ENCODE data around the gene CCDC187.

The CCDC187 gene

GRCh38 chr9:136277746-136278145, 26.1 kb downstream of the CCDC187 start:
- TF ChIP-seq, protein P1, sequence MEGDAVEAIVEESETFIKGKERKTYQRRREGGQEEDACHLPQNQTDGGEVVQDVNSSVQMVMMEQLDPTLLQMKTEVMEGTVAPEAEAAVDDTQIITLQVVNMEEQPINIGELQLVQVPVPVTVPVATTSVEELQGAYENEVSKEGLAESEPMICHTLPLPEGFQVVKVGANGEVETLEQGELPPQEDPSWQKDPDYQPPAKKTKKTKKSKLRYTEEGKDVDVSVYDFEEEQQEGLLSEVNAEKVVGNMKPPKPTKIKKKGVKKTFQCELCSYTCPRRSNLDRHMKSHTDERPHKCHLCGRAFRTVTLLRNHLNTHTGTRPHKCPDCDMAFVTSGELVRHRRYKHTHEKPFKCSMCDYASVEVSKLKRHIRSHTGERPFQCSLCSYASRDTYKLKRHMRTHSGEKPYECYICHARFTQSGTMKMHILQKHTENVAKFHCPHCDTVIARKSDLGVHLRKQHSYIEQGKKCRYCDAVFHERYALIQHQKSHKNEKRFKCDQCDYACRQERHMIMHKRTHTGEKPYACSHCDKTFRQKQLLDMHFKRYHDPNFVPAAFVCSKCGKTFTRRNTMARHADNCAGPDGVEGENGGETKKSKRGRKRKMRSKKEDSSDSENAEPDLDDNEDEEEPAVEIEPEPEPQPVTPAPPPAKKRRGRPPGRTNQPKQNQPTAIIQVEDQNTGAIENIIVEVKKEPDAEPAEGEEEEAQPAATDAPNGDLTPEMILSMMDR (IDR thresholded peaks at IDR 0.05; ENCODE audit: insufficient read depth, low read depth, low read length, missing control alignments) = no peak
- DNase-seq (ENCODE audit: low read depth) = no peak

DNA sequence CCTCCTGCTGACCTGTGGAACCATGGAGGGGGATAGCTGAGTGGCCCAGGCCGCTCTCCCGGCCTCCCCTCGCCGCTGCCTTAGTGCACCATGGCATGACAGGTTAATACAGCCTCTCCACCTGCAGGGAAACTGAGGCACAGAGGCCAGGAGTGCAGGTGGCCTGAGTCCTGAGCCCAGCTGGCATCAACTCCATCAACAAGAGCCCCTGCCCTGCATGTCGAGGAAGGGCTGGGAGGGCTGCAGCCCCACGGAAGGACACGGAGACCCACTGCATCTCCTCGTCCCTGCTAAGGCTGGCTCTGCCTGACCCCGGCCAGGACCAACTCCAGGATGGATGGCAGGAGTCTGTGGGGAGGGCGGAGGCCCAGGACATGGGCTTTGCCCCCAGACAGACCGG, 27.2 kb downstream of the CCDC187 start:
- TF ChIP-seq, protein P1 (IDR thresholded peaks at IDR 0.05; ENCODE audit: insufficient read depth, low read depth, low read length, missing control alignments) = no peak
- H3K4me3 ChIP-seq (ENCODE audit: low read length) = no peak overlapping the region
- no peak for DNase-seq (ENCODE audit: low read depth)

More at GRCh38 chr9:136277746-136278145, 26.1 kb downstream of the CCDC187 start:
- H3K4me3 ChIP-seq (ENCODE audit: low read length) = no peak overlapping the region

DNA sequence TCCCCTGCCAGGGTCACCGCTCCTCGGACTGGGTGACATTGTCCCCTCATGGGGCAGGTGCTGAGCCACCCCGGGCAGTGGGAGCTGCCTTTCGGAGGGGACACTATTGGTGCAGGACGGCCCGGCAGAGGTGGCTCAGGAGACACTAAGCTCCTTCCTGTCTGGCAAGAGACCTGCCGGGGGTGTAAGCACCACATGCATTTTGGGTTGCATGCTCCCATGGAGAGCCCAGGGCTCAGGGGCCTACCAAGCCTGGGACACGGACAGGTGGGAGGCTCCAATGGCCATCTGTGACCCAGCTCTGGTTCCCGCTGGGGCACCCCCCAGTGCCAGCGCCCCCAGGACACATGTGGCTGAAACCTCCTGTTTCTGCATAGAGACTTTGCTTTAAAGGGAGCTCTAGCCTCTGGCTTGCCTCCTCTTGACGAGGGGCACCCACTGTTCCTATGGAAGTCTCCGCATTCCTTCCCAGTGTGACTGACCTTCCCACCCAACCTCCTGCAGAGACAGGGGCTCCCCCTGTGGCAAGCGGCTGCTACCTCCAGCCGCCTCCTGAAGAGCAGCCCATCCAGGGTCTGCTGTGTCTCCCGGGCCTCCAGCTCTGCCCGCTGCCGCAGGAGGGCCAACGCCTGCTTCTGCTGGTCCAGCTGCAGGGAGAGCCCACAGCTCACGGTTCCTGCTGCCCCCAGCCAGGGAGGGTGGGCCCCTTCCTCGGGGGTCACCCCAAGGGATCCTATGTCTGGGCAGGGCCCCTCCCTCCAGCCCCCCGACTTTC, 28.1 kb downstream of the CCDC187 start:
- no peak overlapping the region for H3K4me3 ChIP-seq (ENCODE audit: low read length)
- DNase-seq (ENCODE audit: low read depth) = no peak
- TF ChIP-seq, protein P1 (IDR thresholded peaks at IDR 0.05; ENCODE audit: insufficient read depth, low read depth, low read length, missing control alignments) = no peak

DNA sequence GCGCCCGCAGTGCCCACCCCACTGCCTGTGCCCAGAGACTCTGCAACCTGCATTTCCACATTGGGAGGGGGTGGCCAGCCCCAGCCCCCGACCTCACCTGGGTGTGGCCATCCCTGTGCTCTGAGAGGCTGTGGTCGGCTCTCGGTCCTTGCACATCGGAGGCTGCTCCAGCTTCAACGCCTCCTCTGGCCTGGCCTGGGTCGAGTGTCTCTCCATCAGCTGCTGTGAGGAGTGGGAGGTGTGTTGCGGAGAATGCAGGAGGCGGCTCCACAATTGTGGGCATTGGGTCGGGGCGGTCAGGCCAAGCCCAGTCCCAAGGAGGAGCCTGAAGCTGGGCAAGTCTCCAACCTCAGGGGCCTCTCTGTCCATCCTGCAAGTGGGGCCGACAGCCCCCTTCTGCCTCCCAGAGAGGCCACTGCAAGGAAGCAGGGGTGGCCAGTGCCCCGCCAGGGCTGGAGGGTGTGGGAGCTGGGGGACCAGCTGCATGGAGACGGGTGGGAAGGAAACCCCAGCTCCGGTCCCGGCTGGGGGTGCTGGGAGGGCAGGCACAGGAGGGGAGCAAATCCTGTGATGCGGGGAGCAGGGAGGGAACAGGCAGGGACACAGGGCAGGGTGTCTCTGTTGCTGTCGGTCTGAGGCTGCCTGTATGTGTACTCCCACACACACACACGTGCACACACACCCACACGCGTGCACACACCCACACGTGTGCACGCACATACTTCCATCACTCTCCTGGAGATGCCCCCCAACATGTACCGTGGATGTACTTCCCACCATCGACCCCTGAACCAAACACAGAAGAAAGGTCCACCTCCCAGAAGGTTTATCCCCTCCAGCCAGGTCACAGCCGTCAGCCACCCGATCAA, 28.9 kb downstream of the CCDC187 start:
- no peak overlapping the region for H3K4me3 ChIP-seq (ENCODE audit: low read length)
- DNase-seq (ENCODE audit: low read depth) = no peak
- TF ChIP-seq, protein P1 (IDR thresholded peaks at IDR 0.05; ENCODE audit: insufficient read depth, low read depth, low read length, missing control alignments) = no peak

- TF ChIP-seq, protein P1 (IDR thresholded peaks at IDR 0.05; ENCODE audit: insufficient read depth, low read depth, low read length, missing control alignments) = no peak
- no peak overlapping the region for H3K4me3 ChIP-seq (ENCODE audit: low read length)
- no peak for DNase-seq (ENCODE audit: low read depth)
Measured at GRCh38 chr9:136273921-136274785, 29.7 kb downstream of the CCDC187 start.

GRCh38 chr9:136273244-136273865, 30.5 kb downstream of the CCDC187 start:
- no peak for DNase-seq (ENCODE audit: low read depth)
- H3K4me3 ChIP-seq (ENCODE audit: low read length) = no peak overlapping the region
- TF ChIP-seq, protein P1 (IDR thresholded peaks at IDR 0.05; ENCODE audit: insufficient read depth, low read depth, low read length, missing control alignments) = no peak
